Osteocyte (in vitro differentiated cells): Measurements from ENCODE around the gene CYSLTR2. TPM values are rescaled to one million over a fixed set of nuclear protein-coding genes. Genes with fewer than 3 reads are reported as not detected.

ENCODE experiments used
- DNase-seq: peaks from one replicate; pipeline ENCODE4 v3.0.0; 2021; ENCODE audit warnings: mixed read lengths; ENCODE audit not compliant: unreplicated experiment; ENCODE audit errors: extremely low spot score
- H3K27ac Mint-ChIP-seq: one replicate; pipeline ENCODE4 v1.8.0; 2021; ENCODE audit warnings: mild to moderate bottlenecking, mixed read lengths; ENCODE audit not compliant: unreplicated experiment
- H3K27me3 Mint-ChIP-seq: one replicate; pipeline ENCODE4 v1.8.0; 2021; ENCODE audit warnings: mixed read lengths; ENCODE audit not compliant: unreplicated experiment
- H3K36me3 Mint-ChIP-seq: one replicate; pipeline ENCODE4 v1.8.0; 2021; ENCODE audit warnings: mixed read lengths; ENCODE audit not compliant: unreplicated experiment
- H3K4me1 Mint-ChIP-seq: one replicate; pipeline ENCODE4 v1.8.0; 2021; ENCODE audit warnings: mixed read lengths; ENCODE audit not compliant: unreplicated experiment
- H3K4me3 Mint-ChIP-seq: one replicate; pipeline ENCODE4 v1.8.0; 2021; ENCODE audit warnings: mild to moderate bottlenecking, moderate library complexity, mixed read lengths; ENCODE audit not compliant: unreplicated experiment
- H3K9me3 Mint-ChIP-seq: one replicate; pipeline ENCODE4 v1.8.0; 2021; ENCODE audit warnings: mixed read lengths; ENCODE audit not compliant: unreplicated experiment
- long read RNA-seq: library from polyadenylated mRNA; unstranded; transcript quantifications from one replicate; pipeline ENCODE4 v2.0.0, GENCODE V29; 2021
- total RNA-seq: library from RNA; stranded (reverse); gene quantifications from 2 replicates; pipeline ENCODE4 v1.2.1, GENCODE V29; 2021
- TF ChIP-seq, protein P1 (sequence below): fragments of 200-600 bp; sonication (generic); IDR thresholded peaks from 2 replicates; pipeline ENCODE4 v1.5.0; 2021; ENCODE audit warnings: antibody characterized with exemption, mild to moderate bottlenecking, moderate library complexity

CYSLTR2 gene, protein sequence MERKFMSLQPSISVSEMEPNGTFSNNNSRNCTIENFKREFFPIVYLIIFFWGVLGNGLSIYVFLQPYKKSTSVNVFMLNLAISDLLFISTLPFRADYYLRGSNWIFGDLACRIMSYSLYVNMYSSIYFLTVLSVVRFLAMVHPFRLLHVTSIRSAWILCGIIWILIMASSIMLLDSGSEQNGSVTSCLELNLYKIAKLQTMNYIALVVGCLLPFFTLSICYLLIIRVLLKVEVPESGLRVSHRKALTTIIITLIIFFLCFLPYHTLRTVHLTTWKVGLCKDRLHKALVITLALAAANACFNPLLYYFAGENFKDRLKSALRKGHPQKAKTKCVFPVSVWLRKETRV
- total RNA-seq: not detected in 2 replicates
- long read RNA-seq: 0 reads

DNA sequence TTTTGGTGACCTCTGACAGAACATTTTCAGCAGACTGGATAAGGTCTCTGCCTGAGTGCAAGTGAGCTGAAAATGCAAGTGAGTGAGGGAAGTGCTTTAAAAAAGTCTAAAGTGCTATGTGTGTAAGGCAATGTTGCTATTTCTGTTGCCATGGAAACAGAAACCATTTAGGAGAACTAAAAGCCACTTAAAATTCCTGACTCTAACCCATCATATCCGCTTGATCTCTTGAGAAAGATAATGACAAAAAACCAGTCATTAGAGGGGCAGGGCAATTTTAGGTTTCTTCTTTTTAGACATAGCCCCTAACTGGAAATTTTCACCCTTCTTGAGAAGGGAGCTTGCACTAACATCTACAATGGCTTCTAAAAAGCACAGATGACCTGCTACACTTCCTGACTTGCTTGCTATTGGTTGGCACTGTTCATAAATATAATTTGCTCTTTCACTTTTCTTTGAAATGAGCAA is at the start of gene CYSLTR2:
Gene CYSLTR2, plus strand, starts transcription at position 458 of the 468 bp plus-strand sequence. CDS start 52,889 bp downstream, outside the sequence.
- Mint-ChIP-seq H3K4me3 (no peak within 1 kb of the TSS), H3K27ac (no peak within 1 kb of the TSS), H3K9me3 (no peaks in the 10 kb centered on the region), H3K4me1 (no peaks in the 10 kb centered on the region), H3K36me3 (no peaks in the 10 kb centered on the region), H3K27me3 (peaks cover 27% of the 10 kb centered on the region)
- TF ChIP-seq, protein P1, sequence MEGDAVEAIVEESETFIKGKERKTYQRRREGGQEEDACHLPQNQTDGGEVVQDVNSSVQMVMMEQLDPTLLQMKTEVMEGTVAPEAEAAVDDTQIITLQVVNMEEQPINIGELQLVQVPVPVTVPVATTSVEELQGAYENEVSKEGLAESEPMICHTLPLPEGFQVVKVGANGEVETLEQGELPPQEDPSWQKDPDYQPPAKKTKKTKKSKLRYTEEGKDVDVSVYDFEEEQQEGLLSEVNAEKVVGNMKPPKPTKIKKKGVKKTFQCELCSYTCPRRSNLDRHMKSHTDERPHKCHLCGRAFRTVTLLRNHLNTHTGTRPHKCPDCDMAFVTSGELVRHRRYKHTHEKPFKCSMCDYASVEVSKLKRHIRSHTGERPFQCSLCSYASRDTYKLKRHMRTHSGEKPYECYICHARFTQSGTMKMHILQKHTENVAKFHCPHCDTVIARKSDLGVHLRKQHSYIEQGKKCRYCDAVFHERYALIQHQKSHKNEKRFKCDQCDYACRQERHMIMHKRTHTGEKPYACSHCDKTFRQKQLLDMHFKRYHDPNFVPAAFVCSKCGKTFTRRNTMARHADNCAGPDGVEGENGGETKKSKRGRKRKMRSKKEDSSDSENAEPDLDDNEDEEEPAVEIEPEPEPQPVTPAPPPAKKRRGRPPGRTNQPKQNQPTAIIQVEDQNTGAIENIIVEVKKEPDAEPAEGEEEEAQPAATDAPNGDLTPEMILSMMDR: no peak
- no peak for DNase-seq

DNA sequence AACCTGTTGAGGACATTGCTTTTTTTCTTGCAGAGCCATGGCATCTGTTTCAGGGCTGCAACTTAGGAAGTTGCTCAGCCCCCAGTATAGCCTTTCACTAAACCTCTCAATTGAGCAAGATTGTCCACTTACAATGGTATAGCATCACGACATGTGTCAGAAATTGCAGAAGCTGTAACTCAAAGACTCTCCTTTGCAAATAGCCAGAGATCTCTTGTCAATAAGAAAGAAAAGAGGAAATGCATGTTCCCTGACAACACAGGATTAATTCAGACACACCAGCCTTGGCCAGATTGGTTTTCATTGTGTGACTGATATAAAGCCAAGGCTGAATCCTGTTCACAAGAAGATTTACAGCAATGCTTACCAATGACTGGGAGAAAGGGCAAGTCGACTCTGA is 38.7 kb upstream of the CYSLTR2 start:
- Mint-ChIP-seq H3K4me1 (no peaks in the 10 kb centered on the region), H3K27ac (no peak overlapping the region), H3K36me3 (no peaks in the 10 kb centered on the region), H3K4me3 (no peak overlapping the region), H3K9me3 (peaks cover 5% of the 10 kb centered on the region), H3K27me3 (peaks cover 16% of the 10 kb centered on the region)
- TF ChIP-seq, protein P1: no peak
- no peak for DNase-seq

DNA sequence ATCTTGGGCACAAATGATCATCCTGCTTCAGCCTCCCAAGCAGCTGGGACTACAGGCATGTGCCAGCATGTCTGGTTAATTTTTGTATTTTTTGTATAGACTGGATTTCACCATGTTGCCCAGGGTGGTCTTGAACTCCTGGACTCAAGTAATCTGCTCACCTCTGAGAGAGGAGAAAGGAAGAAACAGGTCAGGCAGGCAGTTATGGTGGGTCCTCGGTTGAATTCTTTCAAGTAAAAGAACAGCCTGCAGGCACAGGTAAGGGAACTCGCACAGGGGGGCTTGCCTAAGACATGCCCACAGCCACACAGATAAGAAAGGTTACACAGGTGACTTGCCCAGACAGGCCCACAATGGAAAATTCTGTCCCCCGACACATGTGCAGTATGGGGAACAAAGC is 34.8 kb upstream of the CYSLTR2 start:
- Mint-ChIP-seq H3K27ac (no peak overlapping the region), H3K4me3 (no peak overlapping the region), H3K9me3 (peaks cover 17% of the 10 kb centered on the region), H3K4me1 (no peaks in the 10 kb centered on the region), H3K36me3 (no peaks in the 10 kb centered on the region), H3K27me3 (peaks cover 14% of the 10 kb centered on the region)
- no peak for DNase-seq
- TF ChIP-seq, protein P1: no peak

DNA sequence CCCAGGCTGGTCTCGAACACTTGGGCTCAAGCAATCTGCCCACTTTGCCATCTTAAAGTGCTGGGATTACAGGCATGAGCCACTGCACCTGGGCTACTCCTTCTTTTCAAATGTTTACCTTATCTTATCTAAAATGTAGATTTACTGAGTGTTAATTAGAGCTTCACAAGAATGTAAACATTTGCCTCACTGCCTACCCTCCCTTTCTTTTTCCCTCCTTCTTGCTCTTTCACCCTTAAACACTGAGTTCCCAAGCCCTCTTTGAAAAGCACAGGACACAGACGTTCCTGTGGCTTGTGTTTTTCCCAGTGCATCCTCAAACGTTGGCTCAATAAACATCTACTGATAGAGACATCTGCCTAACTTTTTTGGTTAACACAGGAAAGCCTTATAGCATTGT is 32.7 kb upstream of the CYSLTR2 start:
- no peaks in the 10 kb centered on the region for H3K36me3 Mint-ChIP-seq
- DNase-seq: no peak
- TF ChIP-seq, protein P1: no peak
- H3K4me1 Mint-ChIP-seq: no peaks in the 10 kb centered on the region
- H3K9me3 Mint-ChIP-seq: peaks cover 12% of the 10 kb centered on the region
- H3K27me3 Mint-ChIP-seq: peaks cover 10% of the 10 kb centered on the region
- no peak overlapping the region for H3K27ac Mint-ChIP-seq
- no peak overlapping the region for H3K4me3 Mint-ChIP-seq

DNA sequence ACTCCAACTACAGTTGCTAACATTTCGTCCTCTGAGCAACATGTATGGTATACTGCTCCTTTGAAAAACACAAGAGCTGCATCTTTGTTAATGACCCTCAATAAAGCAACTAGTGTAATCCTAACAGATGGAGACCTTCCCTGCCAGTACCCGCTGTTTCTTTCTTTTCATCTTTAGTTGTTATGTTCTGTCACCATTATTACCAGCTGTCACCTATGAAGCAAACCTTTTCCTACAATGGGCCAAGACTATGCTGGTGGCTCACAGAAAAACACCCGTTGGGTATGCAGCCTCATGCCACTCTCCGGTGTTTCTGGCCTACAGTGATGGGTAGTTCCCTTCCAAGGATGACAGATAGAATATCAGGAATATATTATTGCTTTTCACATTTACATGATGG is 29.7 kb upstream of the CYSLTR2 start:
- TF ChIP-seq, protein P1: no peak
- H3K9me3 Mint-ChIP-seq: peaks cover 12% of the 10 kb centered on the region
- no peak overlapping the region for H3K27ac Mint-ChIP-seq
- H3K4me1 Mint-ChIP-seq: no peaks in the 10 kb centered on the region
- no peak for DNase-seq
- peaks cover 13% of the 10 kb centered on the region for H3K27me3 Mint-ChIP-seq
- H3K36me3 Mint-ChIP-seq: no peaks in the 10 kb centered on the region
- H3K4me3 Mint-ChIP-seq: no peak overlapping the region
